ENCODE results near the gene RASA4B.
"Not testable (repeated sequence)": the region's sequence is repeated elsewhere in the genome, so short reads cannot be mapped to it uniquely, and the experiment has no call there.

RASA4B gene

DNA sequence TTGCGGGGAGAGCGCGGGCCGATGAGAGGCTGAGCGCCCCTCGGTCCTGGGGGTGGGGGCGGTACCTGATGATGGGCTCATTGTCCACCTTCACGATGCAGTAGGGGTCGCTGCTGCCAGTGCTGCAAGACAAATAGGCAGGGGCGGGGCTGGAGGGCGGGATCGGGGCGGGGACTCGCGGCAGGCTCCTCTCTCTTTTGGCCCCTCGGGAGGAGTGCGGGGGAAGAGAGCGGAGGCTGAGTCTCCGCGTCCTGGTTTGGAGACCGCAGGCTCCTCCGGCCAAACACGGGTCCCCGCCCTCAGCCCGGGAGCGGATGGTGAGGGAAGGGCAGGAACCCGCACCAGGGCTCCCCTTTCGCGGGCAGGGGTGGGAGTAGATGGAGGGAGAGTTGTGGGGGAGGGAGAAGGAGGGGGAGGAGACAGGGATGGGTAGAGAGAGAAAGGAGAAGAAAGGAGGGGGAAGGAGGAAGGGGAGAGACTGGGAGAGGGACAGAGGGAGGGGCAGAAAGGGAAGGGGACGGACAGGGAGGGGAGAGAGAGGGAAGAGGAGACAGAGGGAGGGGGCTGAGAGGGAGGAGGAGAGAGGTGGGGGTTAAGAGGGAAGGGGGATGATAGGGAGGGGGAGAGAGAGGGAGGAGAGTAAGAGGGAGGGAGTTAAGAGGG lies 5.6 kb downstream of the RASA4B start:
- DNase-seq (ENCODE audit: low read depth): not testable (repeated sequence)

DNA sequence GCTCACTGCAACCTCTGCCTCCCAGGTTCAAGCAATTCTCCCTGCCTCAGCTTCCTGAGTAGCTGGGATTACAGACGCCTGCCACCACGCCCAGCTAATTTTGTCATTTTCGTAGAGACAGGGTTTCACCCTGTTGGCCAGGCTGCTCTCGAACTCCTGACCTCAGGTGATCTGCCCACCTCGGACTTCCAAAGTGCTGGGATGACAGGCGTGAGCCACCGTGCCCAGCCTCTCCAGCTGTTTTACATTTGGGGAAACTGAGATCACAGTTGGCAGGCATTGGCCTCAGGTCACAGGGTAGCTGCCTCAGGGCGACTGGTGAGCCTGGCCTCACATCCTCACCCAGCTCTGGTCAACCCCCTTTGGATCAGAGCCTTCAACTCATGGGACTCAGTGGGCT lies 7.0 kb downstream of the RASA4B start:
- DNase-seq (ENCODE audit: low read depth): not testable (repeated sequence)

DNA sequence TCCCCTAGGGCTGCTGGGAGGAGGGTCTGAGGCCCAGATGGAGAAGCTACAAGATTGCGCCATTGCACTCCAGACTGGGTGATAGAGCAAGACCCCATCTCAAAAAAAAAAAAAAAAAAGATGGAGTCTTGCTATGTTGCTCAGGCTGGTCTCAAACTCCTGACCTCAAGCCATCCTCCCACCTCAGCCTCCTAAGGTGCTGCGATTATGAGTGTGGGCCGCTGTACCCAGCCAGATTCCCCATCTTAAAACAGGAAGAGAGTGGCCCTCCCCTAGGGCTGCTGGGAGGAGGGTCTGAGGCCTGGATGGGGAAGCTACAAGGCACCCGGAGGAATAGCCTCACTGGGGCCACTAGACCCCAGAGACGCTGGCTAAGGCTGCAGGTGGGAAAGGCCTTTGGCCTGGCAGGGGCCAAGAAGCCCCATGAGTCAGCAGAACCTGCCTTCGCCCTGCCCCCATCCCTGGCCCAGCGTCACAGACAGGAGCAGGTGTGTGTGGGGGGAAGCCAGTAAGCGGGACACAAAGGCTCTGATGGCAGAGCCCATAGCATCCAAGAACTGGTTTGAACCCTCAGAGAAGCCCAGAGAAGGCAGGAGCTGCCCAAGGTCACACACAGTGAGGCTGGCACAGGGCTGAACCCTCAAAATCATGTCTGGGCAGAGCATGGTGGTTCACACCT lies 10.0 kb downstream of the RASA4B start:
- not testable (repeated sequence) for DNase-seq (ENCODE audit: low read depth)

DNA sequence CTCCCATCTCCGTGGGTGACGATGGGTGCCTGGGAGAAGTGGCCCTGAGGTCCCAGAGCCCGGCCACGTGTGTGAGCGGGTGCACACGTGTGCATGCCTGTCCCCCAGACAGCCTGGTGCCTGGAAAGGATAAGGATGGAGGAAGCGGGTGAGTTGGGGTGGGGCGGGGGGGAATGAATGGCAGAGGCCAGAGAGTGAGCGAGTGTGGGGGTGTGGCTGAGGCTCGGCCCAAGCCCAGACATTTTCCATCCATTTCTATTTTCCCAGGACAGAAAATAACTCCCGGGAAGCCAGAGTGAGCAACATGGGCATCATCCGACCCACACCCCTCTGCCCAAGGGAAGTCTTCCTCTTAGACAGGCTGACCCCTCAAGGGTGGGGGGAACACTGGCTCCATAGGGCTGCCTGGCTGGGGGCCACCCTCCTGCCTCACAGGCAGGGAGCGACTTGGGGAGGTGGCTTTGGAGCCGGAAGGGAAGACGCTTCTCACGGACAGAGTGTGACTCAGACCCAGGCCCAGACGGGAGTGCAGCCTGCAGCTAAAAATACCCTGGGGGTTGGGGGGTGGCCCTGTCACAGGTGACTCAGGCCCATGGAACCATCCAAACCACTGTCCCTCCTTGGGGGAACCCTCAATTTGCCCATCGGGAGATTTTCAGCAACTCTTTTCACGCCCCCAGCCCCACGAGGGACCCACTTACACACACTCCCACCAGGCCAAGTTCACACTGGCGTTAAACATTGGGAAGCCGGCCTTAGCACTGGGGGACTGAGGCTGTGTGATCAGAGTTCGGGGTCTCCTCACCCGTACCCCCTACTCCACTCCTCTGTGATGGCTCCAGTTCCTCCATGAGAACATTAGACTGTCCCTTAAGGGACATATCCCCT lies 12.0 kb downstream of the RASA4B start:
- DNase-seq (ENCODE audit: low read depth): not testable (repeated sequence)

DNA sequence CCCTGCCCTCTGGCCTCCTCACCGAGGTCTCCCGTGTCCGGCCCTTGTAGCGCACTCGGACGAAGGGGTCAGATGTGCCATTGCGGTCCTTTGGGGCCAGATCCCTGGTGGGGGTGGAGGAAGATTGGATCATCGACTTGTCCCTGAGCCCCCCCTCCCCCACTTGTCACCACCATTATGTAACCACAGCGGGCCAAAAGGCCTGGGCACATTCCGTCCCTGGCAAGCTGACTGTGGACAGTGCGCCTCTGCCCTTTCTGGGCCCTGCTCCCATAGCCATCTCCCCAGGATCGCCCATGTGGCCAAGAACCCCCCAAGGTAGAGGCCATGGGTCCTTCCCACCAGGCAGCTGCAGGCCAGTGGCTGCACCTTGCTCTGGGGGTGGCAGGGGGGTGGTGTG lies 14.4 kb downstream of the RASA4B start:
- DNase-seq (ENCODE audit: low read depth): not testable (repeated sequence)

DNA sequence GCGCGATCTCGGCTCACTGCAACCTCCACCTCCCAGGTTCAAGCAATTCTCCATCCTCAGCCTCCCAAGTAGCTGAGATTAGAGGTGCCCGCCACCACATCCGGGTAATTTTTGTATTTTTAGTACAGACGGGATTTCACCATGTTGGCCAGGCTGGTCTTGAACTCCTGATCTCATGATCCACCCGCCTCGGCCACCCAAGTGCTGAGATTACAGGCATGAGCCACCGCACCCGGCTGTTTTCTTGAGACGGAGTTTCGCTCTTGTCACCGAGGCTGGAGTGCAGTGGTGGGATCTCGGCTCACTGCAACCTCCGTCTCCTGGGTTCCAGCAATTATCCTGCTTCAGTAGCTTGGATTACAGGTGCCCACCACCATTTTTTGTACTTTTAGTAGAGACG lies 19.3 kb downstream of the RASA4B start:
- not testable (repeated sequence) for DNase-seq (ENCODE audit: low read depth)

DNA sequence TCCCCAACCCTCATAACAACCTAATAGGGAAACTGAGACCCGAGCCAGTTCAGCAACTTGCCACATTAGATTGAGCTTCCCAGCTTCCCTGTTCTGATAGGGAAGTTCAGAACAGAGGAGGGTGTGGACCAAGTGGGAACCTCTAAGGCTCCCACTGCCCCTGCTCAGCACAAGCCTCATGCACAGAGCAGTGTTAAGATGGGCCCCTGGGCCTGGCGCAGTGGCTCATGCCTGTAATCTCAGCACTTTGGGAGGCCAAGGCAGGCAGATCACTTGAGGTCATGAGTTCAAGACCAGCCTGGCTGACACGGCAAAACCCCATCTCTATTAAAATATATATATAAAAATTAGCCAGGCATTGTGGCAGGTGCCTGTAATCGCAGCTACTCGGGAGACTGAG lies 20.3 kb downstream of the RASA4B start:
- not testable (repeated sequence) for DNase-seq (ENCODE audit: low read depth)

DNA sequence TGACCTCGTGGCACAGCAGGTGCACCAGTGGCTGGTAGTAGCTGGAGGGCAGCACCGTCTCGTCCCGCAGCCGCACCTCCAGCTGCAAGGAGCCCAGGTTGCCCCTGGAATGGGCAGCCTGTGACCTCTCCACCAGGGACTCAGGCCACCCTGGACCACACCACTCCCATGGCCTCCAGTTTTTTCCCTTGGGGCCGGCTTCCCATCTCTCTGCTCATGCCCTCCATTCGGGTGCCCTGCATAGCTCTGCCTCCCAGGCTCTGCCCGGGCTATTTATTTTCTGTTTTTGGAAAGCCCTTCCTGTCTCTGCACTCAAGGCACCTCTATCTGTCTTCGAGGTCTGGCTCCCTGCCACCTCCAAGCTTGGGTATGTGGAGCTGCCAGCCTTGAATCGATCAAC lies 20.7 kb downstream of the RASA4B start:
- DNase-seq (ENCODE audit: low read depth): not testable (repeated sequence)

DNA sequence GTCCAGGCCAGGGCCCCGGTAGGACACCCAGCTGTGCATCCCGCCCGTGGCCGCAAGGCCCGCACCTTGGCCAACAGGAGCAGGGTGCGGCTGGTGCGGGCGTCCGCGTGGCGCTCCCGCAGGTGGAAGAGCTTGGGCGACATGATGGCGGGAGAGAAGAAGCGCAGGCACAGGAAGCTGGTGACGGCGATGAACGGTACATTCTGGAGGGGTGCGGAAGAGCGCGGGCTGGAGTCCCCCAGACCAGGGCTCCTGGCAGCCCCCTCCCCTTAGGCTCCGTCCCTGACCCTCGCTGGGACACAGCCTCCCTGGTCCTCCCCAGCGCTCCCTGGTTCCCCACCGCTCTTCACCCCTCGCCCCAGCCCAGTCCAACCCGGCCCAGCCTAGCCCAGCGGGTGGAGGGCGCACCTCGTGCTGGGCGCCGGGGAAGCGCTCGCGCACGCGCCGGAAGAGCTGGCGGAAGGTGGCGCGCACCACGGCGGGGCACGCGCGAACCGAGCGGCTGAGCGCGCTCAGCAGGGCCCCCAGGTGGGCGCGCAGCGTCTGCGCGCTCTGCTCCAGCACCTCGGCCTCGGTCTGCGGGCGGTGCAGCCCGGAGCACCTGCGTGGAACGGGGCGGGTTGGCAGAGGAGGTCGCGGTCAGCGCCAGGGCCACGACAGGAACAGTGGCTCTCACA lies 23.0 kb downstream of the RASA4B start:
- not testable (repeated sequence) for DNase-seq (ENCODE audit: low read depth)

DNA sequence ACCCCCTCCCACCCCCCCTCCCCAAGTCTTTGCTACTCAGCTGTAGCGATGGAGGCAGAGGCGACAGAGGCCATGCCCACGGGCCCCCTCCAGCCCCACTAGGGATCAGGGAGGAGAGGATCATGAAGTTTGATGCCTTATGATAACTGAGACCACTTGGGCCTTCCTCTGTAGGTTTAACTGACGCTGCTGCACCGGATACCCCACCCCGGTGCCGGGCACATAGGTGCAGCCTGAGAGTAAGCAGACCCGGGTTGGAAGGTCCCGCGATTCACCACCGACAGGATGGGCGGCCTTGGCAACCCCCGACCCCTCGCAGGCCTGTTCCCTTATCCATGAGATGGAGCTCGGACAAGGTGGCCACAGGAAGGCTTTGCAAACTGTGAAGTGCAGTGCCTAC lies 23.6 kb downstream of the RASA4B start:
- not testable (repeated sequence) for DNase-seq (ENCODE audit: low read depth)

DNA sequence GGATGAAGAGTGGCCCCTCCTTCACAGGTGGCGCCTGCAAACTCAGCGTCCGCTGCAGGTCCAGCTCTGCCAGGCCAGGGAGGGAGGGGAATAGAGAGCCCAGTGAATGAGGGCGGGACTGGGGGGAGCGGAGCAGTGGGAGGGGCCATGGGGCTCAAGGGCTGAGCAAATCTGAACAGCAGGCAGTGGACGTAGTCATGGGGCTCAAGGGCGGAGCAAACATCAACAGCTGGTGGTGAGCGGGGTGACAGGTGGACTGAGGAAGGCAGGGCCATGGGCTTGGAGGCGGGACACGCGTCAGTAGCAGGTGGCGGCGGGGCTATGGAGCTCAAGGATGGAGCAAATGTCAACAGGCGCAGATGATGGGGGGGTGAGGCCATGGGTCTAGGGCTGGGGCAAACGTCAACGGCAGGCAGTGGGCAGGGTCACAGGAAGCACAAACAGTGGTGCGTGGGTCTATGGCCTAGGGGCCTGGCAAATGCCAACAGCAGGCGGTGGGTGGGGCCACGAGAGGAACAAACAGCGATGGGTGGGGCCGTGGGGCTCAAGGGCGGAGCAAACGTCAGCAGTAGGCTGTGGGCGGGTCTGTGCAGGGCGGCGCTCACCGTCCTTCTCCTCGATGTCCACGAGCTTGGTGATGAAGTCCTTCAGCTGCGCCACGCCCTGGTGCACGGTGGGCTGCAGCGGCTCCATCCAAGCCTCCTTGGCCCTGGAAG lies 24.2 kb downstream of the RASA4B start:
- not testable (repeated sequence) for DNase-seq (ENCODE audit: low read depth)

DNA sequence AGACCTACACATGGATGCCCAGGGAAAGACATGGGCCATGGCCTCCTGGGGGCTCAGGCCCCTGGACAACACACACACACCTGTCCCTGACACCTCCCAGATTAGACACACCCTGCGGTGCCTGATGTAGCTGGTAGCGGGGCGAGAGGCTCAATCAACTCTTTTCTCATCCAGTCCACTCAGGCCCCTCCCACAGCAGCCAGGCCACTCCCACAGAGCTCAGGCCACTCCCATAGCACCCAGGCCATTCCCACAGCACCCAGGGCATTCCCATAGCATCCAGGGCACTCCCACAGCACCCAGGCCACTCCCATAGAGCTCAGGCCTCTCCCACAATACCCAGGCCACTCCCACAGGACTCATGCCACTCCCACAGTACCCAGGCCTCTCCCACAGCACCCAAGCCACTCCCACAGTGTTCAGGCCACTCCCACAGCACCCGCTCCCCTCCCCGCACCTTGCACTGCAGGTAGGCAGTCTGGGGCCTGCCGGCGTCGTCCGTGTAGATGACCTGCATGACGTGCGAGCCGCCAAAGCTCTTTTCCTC lies 27.0 kb downstream of the RASA4B start:
- peak; percentile 71 for DNase-seq (ENCODE audit: low read depth)

DNA sequence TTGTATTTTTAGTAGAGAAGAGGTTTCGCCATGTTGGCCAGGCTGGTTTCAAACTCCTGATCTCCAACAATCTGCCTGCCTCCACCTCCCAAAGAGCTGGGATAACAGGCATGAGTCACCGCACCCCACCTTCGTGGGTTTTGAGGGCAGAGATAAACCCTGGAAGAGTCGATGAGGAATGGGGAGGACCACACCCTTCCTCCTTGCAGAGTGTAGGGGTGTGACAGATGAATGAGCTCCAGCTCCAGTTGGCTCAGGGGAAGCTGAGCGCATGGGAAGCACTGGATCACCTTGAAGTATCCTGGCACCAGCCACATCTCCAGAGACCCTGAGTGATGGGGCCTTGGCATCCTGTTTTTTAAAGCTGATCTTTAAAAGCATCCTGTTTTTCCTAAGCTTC lies 33.3 kb downstream of the RASA4B start:
- DNase-seq (ENCODE audit: low read depth): not testable (repeated sequence)

DNA sequence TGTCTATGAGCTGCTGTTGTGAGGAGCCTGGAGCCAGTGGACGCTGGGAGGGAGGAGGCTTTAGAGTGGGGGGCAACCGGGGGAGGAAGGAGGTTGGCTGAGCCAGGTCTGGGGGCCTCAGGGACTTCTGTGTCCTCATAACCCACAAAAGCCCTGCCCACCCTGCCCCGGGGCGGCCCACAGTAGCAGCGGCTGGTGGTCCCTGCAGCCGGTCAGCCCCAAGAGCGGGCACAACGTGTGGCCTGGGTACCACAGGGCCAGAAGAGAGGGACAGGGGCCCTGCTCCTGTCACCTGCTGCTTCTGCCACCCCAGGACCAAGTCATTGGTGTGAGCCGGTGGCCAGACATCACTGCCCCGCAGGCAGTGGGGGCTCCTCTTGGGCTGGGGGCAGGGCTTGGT lies 35.6 kb downstream of the RASA4B start:
- not testable (repeated sequence) for DNase-seq (ENCODE audit: low read depth)

DNA sequence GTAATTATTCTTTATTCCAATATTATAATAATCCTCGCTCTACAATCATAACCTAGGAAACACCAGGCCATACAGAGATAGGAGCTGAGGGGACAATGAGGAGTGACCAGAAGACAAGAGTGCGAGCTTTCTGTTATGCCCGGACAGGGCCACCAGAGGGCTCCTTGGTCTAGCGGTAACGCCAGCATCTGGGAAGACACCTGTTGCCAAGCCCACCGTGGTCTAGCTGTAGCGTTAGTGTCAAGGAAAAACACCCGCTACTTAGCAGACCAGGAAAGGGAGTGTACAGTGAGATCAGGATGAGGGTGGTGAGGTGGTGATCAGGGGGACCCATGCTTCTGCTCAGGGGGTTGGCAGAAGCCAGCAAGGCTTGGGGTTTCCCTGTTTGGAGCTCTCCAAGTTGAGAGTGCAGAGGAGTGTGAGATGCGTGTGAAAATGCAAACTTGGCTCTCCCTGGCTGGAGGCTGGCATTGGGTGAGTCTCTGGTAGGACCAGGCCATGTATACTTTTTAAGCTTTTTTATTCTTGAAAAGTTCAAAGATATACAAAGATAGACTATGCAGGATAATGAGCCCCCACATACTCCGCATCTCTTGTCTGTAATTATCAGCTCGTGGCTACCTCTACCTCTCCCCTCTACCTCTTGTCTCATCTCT lies 37.5 kb downstream of the RASA4B start:
- peak; percentile 35 for DNase-seq (ENCODE audit: low read depth)

DNA sequence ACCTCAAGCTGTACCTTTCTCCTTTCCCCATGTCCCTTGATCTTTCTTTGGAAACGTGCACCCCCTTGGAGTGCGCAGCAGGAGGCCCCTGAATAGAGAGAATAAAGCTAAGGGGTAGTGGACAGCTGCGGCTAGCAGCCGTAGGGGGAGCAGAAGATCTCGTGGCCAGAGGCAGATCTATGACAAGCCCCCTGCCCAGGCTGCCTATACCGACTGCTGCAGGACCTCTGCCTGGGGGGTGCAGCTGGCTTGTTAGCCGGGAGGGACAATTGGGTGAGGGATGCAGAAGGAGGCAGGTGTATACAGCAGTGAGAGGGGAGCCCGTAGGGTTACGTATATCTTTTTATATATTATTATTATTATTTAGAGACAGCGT lies 38.4 kb downstream of the RASA4B start:
- not testable (repeated sequence) for DNase-seq (ENCODE audit: low read depth)

DNA sequence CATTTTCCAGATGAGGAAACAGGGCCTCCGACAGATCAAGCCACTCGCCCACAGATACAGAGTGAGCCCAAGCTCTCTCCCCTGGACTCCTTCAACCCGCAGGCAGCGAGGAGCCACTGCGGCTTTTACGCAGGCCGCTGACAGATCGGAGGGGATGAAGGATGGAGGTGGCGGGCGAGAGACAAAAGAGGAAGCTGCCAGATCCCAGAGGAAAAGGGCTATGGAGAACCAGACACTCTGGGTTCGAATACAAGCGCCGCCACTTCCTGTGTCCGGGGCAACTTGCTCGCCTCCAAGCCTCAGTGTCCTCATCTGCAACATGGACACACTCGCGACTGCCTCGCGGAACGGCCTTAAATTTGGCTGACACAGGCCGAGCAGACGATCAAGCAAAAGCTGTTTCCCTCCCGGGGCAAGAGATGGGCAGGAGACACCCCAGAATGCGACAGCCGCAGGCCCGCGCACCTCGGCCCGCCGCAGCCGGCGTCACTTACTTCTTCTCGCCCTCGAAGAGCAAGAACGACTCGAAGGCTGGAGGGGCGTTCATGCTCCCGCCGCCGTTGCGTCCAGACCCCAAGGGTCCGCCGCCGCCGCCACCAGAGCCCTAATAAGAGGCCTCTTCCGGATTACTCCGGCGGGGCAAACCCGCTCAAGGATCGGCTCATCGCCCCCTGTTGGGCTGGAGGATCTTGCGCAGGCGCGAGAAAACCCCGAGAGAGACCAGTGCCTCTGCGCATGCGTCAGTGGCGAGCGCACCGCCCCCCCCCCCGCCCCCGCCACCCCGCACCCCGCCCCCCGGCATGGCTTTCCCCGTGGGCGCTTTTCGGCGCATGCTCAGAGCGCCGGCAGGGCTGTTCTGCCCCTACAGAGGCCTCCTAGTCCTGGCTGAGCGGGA lies 39.0 kb downstream of the RASA4B start, which contains the start of gene POLR2J:
Gene POLR2J (minus strand): TSS at position 609 of the 895 bp plus-strand sequence. CDS start 62 bp downstream, at position 547.
- DNase-seq (ENCODE audit: low read depth): peak; percentile 85

DNA sequence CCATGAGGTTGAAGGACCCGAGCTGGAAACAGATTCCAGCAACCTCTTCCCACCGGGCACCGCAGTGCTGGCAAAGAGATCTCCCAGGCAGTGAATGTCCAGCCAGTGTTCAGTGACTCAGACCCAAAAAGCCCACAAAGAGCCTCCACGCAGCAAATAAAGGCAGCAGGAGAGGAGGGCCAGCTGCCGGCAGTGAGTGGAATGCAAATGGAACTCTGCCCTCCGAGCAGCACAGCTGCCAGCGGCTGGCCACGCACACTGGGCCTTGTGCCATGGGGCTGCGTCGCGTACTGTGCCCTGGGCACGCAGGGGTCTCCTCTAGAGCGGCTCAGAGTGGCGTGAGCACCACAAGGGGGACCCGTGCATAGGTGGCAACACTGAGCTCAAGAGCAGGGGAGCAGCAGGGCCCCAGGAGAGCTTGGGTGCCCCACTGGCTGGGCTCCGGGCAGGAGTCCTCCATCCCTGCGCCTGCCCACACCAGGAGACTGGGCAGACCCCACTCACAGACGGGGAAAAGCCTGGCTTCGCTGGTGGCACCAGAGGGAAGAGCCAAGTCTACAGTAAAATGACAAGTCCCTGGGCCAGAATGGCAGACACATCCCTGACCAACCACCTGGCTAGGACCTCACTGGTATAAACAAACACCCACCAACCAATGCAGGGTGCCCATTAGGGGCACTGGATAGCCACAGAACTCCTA lies 42.7 kb downstream of the RASA4B start:
- not testable (repeated sequence) for DNase-seq (ENCODE audit: low read depth)

DNA sequence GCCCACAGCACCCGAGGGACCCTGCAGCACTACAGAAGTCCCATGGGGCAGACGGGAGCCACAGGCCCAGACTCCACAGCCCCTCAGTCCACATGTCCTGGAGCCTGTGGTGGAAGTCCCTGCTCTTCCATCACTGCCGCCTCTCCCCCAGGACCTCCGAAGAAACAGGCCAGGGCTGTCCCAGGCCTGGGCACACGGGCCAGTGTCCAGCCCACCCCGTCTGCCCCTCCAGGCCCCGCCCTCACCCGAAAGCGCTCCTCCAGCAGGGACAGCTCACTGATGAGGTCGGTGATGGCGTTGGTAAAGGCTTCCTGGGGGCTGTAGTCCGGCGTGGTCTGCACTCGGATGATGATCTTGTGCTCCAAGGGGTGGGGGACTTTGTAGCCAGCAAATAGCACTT lies 43.5 kb downstream of the RASA4B start:
- DNase-seq (ENCODE audit: low read depth): not testable (repeated sequence)

Data from activated T-cell treated with anti-CD3 and anti-CD28 coated beads for 48 hours (primary cell).